GM10847 (cell line): ENCODE data around the gene DSCAM.

Experiments
- POLR2A ChIP-seq: IDR thresholded peaks from 2 replicates; pipeline ENCODE4 v1.6.1; 2011; ENCODE audit not compliant: insufficient read length; ENCODE audit errors: extremely low read depth

DSCAM gene

DNA sequence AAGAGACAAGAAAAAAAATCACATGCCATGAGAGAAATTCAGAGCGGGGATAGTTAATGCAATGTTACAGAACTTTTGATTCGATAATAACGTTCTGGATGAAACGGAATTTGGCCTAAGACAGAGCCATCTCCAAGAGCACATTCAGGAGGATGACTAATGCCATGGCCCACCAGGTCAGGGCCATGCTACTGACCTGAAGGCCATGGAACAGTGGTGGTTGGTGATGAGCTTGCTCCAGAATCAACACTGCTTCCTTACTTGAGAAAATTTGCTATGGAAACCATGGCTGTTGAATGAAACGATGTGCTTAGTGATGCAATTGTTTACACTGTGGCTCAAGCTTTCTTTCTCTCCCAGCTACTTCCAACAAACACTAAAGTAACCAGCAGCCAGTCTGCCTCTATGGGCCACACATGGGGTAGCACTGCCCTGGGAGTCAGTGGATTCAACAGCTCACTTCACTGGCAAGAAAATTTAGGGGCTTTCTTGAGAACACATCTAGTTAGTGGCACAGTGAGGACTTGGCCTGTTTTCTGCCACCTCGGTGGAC, 680.6 kb downstream of the DSCAM start:
- TF ChIP-seq POLR2A: no peak

DNA sequence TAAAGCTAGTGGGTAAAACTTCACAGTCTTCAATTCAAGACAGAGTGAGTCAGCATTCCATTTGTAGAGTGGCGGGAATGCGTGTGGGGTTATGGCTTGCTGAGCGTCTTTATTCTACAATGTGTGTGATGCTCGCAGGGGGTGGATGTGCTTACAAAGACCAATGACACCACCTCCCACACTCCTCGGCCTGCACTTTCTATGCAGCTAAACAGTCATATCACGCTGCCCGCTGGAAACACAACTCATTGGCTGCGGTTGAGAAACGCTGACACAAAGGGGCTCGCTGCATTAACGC, 681.2 kb downstream of the DSCAM start:
- no peak for TF ChIP-seq POLR2A

DNA sequence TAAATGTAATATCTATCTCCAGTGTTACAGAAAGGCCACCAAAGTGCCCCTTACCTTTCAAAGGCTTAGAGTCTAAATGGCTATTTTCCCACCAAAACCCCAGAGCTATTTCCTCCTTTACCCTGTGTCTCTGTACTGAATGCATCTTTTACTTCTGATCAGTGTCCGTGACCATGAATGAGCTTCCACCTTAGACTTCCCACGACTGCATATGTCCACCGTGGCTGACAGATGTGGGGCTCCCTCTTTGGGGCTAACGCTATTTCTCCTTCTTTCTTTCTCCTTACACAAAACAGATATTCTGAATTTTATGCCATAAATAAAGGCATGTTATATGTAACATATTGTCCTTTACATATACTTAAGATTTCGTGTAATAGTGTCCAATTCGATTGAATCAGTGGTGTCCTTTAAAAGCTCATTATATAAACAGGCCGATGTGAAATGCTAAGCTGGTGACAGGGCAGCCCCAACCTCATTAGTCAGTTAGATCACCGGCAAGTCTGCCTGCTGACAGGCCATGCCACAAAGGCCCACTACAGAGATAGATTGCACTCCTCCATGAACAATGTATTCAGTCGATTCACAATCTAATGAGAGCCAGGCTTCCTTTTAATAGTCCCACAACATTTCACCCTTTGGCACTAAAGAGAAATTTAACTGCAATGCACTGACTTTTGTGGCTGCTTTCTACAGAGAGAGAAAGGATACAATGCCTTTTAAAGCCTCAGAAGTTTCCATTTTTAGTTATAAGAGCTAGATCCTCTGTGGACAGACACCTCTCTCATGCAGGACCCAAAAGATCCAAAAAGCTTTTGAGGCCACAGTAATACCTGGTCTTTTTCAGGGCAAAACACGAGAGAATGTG, 681.8 kb downstream of the DSCAM start:
- no peak for TF ChIP-seq POLR2A

DNA sequence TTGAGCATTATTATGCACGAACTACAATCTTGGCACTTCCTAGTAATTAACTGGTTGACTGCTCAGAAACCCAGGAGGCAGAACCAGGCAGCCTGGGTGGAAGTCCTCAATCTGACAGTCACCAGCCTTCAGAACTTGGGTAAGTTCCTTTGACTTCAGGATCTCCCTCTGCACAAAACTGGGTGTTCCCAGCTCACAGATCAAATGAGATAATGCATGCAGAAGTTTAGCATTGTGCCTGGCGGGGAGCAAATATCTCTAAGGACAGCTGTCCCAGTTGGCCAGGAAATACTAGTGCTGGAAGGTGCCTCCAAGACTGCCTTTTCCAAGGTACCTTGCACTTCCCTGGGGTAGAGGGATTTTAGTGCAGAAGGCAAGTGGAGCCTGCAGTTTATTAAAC, 684.9 kb downstream of the DSCAM start:
- no peak for TF ChIP-seq POLR2A

- TF ChIP-seq POLR2A: no peak
Measured at GRCh38 chr21:40160911-40161310, 686.0 kb downstream of the DSCAM start.

GRCh38 chr21:40158366-40158765, 688.6 kb downstream of the DSCAM start:
- no peak for TF ChIP-seq POLR2A

DNA sequence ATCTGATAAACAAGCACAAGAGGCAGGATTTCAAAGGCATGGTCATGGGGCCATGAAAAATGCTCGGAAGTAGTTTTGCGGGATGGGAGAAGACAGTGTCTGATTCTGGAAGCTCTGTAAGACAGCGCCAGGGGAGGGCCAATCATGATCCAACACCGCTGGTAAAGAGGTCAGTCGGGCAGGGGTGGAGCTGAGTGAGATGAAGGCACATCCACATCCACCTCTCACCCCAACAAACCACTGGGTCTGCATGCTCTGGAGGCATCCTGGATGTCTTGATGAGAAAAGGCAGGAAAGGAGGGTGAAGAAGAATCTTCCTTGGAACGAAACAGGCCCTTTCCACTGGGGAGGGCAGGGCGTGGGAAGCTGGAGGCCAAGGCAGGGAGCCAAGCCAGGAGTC, 691.4 kb downstream of the DSCAM start:
- TF ChIP-seq POLR2A: no peak

DNA sequence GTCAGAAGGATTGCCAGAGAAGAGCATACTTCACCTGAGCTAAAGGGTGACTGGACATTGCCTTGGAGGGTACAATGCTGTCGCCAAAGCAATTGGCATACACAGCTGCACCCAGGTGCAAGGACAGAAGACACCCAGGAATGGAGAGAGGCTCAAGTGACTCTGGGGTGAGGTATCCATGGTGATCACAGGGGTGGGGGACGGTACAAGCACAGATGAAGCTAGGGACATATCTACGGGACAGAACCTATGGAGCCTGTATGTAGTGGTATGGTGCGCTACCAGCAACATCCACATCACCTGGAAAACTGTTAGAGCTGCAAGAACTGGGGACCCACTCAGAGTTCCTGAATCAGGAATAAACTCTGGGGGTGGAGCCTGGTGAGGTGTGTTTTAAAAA, 693.6 kb downstream of the DSCAM start:
- no peak for TF ChIP-seq POLR2A

DNA sequence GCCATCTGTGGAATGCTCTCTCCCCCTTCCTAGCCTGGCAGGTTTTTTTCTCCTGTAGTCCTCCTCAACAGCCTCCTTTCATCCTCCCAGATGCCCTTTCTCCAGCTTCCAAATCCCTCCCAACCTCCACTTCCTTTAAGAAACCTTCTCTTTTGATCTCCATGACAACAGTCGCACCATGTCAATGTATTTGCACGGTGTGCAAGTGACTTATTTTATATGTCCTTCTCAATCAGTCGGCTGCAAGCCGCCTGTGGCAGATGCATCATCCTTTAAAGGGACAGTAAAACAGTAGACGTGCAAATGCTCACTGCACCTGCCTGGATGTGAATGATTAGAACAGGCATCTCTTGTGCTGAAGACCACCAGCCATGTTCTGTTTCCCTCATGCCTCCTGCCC, 694.5 kb downstream of the DSCAM start:
- no peak for TF ChIP-seq POLR2A

- no peak for TF ChIP-seq POLR2A
Measured at GRCh38 chr21:40151611-40152010, 695.3 kb downstream of the DSCAM start.

GRCh38 chr21:40146216-40146837, 700.6 kb downstream of the DSCAM start:
- TF ChIP-seq POLR2A: no peak

DNA sequence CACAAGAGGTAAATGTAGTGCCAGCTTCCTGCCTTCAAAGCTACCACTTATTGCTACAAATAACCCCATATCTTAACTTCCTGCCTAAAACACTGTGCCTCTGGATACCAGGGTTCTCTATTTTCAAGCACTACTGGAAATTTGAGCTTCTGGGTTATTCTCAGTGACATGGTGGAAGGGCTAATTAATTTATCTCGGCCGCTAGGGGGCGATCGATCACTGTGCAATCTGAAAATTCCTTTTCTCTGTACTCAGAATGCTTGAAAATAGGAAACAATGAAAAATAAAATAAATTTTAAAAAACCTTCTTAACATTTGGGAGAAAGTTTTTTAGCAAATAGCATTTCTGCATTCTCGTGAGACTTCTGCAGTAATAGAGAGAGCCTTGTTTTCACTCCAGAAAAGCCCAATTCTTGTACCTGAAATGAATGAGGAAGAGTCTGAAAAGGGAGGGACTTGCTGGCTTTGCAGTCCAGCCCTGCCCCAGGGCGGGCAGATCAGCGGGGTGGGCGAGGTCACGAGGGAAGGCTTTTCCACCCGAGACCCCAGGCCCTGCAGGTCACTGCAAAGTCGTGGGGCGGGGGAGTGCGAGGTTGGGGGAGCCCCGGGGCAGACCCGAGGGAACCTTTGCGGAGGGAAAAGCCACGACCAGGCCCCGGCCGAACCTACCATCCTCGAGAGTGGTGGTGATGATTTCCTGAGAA, 703.0 kb downstream of the DSCAM start:
- TF ChIP-seq POLR2A: no peak

DNA sequence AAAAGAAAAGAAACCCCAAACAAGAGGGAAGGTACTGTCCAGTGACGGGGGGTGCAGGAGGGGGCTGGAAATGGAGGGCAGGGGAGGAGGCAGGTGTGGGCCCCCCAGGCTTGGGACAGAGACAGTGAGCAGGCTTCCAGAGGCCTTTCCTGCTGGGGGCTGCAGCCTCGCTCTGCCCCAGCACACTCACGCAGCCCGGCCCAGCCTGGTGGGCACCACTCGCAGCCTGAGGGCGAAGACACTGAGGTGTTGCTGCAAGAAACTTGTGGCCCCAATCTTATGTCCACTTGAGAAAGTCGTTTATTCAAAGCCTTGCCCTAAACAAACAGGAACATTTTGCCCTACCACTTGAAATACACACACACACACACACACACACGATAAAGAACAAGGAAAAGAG, 705.3 kb downstream of the DSCAM start:
- TF ChIP-seq POLR2A: no peak

GRCh38 chr21:40140675-40141074, 706.3 kb downstream of the DSCAM start:
- no peak for TF ChIP-seq POLR2A

DNA sequence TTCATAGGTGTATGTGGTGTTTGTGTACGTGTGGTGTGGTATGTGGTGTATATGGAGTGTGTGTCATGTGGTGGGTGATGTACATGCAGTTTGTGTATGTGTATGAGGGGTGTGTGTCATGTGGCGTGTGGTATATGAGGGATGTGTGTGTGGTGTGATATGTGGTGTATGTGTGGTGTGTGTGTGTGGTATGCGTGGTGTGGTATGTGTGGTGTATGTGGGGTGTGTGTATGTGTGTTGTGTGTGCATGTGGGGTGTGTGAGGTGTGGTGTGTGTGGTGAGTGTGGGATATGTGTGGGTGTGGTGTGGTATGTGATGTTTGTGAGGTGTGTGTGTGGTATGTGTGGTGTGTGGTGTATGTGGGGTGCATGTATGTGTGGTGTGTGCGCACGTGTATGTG, 707.3 kb downstream of the DSCAM start:
- TF ChIP-seq POLR2A: no peak

DNA sequence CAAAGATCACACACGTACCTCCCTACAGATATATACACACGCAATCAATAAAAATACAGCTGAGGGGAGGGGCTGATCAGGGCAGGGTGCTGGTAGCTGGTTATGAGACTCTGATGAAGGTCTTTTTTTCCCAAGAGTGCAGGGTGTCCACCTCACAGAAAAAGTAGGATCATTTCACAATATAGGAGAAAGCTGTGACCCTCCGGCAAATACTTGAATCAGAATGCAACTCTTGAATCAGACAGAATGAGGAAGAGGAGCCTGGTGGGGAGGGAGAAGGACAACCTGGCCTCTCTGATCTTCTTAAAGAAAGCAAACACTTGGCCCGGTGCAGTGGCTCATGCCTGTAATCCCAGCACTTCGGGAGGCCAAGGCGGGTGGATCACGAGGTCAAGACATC, 710.4 kb downstream of the DSCAM start:
- TF ChIP-seq POLR2A: no peak
